ENCODE data around the gene EYS.
"Not testable (repeated sequence)": the region's sequence is repeated elsewhere in the genome, so short reads cannot be mapped to it uniquely, and the experiment has no call there.

EYS gene

DNA sequence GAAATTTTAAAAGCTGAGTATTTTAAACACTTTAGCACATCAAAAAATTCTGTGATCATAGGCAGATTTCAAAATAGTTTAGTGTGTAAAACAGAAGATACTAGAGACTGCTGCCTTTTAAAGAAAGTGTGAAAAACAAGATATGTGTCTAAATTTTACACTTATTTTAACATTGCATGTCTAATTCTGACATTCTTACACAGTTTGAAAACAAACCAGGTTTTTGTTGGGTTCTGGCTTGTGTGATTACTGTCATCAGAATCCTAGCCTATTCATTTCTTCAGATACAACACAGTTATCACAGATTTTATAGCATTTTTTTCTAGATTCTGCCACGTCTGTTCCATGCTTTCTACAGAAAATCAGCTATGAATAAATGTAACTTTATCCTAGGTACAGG lies 257.1 kb downstream of the EYS start:
- DNase-seq = no peak

DNA sequence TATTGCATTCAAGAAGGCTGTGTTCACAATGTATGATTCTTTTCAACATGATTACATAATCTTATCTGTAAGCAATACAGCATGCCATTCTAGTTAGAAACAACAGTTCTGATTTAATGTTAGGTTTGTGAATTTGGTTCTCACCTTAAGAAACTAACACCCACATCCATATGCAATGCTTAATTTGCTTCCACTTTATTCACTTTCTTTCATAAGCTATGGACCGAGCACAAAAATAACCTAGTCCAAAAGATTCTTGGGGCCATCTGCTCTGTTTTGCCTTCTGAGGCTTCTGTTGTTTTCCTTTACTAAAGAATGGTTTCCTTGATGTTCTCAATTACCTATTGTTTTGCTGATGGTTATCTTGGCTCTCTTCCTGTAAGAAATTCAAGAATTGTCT lies 258.2 kb downstream of the EYS start:
- DNase-seq = no peak

DNA sequence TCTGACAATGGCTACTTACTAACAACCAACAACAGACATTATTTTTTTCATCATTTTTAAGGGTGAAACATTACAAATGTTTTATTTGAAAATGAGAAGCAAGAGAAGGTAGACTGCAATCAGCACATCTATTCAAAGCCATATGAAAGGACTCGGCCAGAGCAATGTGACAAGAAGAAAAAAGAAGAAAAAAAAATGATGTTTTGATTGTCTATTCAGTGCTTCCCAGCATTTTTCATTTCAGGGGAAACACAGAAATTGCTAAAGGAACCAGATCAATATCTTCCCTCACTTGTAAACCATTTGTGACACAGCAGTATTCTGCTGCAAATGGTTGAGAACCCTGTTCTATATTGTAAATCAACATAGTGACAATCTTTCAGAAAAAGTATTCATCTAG lies 270.7 kb downstream of the EYS start:
- DNase-seq = no peak

DNA sequence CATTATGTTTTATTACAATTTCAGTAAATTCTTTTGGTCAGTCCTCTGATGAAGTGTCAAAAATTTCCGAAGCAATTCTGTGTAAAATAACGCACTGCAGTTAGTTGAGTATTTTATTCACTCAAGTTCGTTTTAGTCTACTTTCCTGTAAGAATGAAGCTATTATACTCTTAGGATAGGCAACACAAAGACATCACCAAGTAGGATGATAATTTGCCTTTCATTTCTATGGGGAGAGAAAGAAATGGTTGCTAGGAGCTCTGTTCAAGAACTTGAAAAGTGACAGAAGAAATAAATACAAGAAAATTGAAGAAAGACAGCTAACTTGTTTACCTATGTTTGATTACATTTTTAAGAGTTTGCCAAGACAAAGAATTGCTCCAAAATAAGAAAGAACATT lies 290.4 kb downstream of the EYS start:
- no peak for DNase-seq

DNA sequence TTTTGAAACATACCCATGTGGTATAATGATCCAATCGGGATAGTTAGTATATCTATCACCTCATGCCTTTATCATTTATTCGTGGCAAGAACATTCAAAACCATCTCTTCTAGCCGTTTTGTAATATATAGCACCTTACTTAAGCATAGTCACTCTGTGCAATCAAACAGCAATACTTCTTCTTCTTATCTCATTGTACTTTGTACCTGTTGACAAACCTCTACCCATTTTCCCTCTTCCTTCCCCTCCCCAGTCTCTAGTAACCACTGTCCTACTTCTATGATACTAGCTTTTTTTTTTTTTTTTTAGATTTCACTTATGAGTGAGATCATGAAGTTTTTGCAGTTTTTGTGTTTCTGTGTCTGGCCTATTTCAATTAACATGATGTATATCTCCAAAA lies 296.7 kb downstream of the EYS start:
- DNase-seq = no peak

DNA sequence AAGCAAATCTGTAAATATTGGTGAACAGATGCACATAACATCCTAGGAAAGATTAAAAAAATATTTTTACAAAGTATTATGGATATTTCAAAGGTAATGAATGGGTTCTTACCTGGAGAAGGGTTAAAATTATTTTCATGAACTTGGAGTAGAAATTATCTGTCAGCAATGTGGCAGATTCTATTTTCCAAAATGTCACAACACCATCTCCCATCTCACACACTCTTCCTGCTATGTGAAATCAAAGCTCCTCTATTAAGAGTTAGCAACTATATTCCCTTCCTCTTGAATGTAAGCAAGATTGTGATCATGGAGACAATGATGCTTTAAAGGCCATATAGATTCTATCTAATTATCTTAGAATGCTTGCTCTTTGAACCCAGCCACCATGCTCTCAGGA lies 304.5 kb downstream of the EYS start:
- DNase-seq = no peak

DNA sequence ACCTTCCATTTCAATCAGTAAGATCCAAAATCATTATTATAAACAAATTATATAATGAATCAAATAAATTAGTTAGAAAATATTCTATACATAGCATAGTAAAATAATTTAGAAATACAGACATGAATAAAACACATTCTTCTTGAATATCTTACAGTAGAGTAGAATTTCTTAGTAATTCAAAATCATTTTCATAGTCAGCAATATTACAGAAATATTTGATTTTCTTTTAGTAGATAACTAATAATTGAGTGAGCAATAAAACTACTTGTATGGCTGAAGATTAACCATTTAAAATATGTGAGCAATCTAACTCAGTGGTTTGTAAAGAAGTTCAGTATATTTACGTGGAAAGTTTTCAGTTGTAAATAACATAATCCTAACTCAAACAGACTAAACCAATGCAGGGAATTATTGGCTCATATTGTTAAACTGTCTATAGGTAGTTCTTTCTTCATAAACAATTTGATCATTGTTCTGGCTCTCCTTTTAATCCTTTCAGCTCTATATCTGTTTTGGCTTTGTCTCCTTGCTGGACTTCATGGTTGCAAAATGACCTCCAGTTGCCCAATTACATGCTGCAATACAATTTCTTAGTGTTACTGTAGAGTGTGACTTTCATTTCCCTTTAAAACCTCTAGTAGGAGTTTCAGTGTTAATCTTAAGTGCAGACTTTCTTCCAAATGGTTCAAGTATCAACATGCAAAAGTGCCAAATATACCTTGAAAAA lies 307.5 kb downstream of the EYS start:
- DNase-seq = no peak

DNA sequence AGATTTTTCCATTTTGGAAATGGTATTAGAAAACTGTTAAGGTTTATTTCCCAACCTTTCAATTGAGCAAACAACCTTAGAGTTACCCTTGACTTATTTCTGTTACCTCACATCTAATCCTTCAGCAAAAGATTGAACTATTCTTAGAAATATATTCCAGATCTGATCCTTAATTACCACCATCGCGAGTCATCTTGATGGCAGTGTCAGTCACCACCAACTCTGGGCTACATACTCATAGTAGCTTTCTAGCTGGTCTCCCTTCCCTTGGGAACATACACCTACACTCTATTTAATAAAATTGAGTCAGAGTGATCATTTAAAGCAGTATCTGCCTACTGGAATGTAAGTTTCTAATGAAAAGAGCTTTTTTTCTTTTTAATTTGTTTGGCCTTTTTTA lies 308.2 kb downstream of the EYS start:
- no peak for DNase-seq

DNA sequence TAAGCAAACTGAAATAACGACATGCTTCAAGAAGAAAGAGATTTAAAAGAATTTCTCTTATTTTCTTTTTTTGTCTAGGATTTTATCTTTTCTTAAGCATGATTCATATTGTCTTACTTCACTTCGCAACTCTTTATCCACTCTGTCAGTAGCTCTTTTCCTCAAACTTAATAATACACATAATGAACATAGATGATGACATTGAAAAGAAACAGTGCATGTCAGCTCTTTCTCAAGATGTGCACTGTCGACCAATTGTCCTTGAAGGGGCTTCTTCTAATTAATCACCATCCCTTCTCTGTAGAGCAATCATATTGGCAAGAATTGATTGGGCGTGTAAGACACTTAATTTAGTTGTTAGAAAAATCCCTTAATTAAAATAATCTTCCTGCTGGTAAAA lies 356.5 kb downstream of the EYS start:
- no peak for DNase-seq

DNA sequence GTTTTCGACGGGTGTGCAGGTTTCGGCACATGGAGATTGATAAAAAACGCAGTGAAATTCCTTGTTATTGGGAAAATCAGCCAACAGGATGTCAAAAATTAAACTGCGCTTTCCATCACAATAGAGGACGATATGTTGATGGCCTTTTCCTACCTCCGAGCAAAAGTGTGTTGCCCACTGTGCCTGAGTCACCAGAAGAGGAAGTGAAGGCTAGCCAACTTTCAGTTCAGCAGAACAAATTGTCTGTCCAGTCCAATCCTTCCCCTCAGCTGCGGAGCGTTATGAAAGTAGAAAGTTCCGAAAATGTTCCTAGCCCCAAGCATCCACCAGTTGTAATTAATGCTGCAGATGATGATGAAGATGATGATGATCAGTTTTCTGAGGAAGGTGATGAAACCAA lies 404.4 kb downstream of the EYS start:
- DNase-seq = not testable (repeated sequence)

DNA sequence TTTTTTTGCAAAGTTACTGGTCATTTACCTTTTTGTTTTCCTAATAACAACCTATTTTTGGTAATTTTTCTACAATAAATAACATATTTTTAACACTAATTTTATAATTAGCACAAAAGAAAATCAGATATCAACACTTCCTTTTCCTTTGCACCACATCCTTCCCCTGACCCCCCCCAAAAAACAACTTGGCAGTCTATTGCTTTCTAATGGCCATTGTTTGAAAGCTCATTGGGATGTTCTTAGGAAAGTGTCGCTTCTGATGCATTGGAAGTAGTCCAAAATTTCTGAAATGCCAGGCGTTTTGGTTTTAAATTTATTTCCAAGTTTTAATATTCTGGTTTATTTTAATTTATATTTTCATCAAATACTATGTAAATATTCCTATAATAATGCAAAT lies 407.8 kb downstream of the EYS start:
- DNase-seq = no peak

DNA sequence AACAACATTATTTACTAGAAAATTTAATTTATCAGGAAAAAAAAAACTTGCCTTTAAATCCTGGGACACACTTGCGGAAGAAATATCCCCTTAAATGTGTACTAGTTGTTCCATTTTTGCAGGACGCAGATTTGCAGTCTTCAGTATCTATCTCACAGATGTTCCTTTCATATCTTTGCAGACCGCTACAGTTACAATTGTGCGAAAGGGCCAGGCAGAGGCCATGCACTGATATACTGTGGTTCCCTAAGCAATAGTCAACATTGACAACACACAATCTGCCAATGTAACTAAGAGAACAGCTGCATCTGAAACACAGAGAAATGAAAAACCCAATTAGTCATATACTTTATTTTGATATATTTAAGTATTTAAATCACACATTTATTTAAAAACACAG lies 411.2 kb downstream of the EYS start:
- DNase-seq = no peak

DNA sequence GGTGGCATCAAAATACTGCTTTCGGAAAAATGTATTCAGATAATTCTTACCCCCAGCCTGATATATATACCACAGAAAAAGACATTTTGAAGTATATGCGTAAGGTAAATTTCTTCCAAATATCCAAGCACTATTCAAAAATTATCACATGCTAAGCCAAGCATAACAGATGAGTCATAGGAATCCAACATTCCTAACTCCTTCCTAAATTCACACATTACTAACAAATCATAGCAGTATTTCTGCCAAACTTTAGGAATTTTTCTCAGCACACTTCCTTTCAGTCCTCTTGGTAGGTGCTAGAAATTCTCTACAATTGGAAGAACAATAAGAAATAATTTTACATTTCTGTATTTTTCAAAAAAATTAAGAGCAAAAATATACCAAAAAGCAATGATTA lies 417.5 kb downstream of the EYS start:
- no peak for DNase-seq

DNA sequence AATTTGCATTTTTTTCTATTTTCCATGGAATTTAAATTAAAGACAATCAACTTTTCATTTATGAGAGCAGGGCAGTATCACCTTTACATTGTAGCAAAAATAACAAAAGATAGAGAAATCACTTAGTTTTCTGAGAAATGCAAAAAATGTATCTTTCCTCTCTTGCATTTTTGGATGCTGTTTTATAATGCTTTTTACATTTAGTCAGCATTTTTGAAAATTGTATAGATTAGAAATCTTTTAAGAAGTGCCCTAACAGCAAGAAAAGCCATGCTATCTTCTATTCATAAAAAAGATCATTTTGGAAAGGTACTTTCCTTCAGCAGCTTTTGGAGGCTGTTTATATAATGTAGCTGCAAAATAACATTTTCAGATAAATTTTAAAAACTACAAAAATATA lies 421.8 kb downstream of the EYS start:
- DNase-seq = no peak

DNA sequence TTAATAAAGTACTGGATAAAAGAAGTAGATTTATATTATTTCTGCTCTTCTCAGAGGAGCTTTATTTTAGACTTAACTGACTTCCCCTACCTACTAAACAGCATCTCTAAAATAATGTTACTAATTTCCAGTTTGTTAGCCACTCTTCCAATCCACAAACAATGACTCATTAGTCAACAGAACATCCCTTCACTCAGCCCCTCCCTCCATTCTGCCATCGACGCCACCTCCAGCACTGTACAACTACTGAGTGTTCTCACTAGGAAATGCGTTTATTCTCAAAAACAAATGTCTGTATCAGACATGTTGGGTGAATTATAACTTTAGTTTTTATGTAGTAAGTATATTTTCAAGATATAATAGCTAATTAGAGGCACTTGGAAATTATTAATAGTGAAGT lies 427.0 kb downstream of the EYS start:
- DNase-seq = no peak

DNA sequence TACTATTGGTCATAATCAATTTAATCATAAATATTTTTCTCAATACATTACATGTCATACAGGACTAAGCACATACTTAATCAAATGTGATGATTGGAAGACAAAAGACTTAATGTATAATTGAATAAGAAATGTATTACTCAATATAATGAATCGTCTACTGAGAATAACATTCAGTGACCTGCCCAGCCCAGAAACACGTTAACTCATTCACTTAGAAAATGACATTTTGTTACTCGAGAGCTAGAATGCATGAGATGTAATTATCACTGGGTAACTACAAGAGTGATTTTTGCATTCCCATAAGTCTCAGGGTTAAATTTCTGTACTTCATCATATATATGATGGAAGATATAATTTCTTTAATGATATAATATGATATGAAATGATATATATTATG lies 444.8 kb downstream of the EYS start:
- DNase-seq = no peak

DNA sequence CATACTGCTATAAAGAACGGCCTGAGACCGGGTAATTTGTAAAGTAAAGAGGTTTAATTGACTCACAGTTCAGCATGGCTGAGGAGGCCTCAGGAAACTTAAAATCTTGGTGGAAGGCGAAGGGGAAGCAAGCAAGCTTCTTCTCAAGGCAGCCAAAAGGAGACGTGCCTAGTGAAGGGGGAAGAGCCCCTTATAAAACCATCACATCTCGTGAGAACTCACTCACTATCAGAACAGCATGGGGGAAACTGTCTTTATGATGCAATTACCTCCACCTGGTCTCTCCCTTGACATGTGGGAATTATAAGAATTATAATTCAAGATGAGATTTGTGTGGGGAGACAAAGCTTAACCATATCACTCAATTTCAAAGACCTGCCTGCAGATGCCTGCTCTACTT lies 447.0 kb downstream of the EYS start:
- DNase-seq = no peak

DNA sequence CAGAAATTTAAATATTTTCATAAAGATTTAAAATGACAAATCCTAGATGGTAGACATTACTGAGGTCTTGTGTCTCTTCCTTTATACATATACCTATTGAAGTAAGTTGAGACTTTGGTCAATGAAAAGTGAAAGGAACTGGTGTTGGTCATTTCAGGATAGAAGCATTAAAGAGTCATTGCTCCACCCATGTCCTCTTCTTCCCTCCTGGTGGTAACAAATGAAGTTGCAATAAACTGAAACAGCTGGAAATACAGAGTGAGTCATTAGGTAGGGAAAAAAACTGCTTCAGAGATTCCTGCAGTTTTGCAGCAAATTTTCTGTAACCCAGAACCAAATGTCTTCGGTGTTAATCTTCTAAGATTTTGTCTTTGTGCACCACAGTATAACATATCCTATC lies 448.0 kb downstream of the EYS start:
- DNase-seq = no peak

DNA sequence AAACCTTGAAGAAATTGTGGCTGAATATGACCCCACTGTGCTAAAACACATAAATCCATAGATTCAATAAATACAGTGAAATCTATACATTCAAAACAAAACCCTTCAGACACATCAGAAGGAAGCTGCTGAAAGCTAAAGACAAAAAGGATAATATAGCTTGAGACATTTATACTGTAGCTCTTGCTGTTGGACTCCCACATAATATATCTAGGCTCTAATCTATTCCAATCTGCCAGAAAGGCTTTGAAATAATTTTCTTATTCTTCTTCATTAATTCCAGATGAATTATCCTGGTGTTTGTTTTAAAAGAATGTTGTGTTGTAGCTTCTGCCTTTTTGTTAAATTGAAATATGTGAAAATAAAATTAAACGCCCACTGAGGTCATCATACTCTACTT lies 454.0 kb downstream of the EYS start:
- no peak for DNase-seq

DNA sequence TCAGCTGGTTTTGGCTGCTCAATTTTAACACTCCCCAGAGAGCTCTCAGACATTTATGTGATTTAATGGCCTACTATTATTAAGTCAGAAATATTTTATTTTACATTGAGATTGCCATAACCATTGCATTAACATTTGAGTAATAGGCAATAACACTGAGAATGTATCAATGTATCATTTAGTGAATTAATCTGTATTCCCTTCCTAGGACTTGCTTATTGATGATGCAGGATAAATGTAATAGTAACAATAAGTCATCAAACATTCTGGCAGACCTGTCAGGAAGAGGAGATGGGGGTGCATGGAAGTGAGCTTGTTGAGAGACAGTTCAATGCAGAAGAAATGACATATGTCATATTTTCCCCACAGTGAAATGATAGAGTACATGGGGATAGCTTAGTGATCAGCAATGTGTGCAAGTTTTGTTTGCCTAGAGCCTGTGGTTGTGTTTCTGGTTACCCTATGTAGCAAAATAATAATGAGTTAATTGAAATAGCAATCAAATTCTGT lies 458.9 kb downstream of the EYS start:
- DNase-seq = no peak

DNA sequence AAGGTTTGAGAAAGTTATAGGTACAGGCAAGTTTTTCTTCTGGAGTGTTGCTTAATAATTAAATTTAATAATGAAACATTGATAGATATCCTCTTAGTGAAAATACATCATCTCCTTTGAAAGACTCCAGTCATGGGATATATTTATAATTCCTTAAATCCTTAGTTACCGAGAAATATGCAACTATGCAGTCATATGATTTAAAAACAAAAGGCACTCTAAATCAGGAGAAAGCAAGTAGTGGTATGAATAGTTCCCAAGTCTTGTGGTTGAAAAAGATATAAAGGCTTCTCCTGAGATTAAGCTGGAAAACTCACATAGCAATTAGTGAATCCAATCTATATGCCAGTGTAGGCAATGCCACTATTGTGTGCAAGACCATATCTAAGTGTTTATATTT lies 475.4 kb downstream of the EYS start:
- DNase-seq = no peak

DNA sequence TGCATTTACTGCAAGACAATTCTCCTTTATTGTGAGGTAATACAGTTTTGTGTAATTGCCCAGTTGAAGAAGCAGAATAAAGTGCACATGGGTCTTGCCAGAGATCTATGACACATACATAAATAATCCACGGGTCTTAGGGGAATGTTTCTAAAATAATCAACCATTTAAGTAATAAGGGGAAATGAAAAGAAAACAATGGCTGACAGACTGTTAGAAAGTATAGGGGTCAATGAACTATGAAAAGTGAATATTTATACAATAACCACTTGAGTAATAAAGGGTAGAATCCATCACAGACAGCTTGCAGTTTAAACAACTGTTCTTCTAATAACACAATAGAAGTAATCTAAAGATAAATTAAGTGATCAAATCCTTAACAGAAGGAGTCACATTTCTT lies 477.2 kb downstream of the EYS start:
- no peak for DNase-seq

DNA sequence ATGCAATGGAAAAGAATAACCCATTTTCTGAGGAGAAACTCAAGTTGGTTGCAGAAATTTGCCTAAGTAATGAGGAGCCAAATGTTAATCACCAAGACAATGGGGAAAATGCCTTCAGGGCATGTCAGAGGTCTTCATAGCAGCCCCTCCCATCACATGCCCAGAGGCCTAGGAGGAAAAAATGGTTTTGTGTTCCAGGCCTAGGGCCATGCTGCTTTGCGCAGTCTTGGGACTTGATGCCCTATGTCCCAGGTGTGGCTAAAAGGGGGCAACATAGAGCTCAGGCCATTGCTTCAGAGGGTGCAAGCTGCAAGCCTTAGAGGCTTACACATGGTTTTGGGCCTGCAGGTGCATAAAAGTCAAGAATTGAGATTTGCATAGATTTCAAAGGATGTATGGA lies 485.9 kb downstream of the EYS start:
- no peak for DNase-seq

DNA sequence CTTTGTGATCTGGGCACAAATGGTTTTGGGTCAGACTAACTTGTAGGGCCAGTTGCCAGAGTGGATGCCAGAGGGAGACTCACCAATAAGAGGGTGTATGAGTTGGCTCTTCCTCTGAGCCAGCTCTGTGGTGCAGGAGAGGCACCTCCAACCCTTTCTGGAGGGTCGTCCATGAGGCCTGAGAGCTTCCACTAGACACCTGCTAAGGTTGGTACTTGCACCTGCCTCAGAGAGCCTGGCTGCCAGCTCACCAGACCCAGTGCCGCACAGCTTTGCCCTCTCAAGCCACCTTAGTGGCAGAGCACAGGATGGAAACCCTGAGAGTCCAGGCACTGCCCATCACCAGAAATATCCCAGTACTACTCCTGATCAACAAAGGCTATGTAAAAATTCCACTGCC lies 504.3 kb downstream of the EYS start:
- no peak for DNase-seq

DNA sequence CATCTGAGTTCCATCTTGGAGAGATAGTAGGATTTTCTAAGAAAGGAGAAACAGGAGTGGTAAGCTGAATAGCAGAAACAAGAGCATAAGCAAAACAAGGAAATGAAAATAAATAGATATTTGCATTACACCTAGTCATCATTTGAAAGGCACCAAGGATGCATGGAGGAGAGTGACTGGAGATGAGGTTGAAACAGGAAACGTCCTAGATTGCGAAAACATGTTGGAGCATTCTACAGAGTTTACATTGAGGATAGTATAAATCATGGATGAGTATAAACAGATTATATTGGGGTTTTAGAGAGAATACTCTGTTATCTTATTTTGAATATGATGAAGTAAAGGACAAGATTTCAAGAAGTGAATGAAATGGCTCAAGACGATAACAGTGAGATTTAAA lies 507.3 kb downstream of the EYS start:
- no peak for DNase-seq

DNA sequence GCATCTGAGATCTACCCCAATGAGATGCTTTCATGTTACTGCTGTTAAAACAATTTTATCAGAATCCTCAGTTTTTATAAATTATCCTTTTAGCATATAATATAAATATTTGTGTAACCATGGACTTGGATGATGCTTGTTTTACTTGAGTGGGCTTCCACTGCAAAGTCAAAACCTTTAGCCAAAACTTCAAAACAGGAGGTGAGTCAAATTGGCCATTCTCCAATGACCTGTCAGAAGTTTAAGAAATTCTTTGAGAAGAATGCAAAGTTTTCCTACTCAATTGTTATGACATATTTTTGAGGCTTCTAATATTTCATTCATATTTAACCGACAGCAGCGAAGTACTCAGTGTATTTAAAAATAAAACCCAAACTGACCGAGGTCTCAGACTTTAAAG lies 507.9 kb downstream of the EYS start:
- no peak for DNase-seq

Measured in activated CD4-positive, alpha-beta T cell treated with anti-CD3 and anti-CD28 coated beads, Interleukin-2, Interleukin-6, amounts not matched to agents 100 ng/mL and 50 ng/mL, durations not matched to agents 16 hours and 8 hours (primary cell).